MG63 (cell line): ENCODE data around the gene CATSPER3. TPM values are rescaled to one million over a fixed set of nuclear protein-coding genes. Genes with fewer than 3 reads are reported as not detected.

ENCODE experiments used
- DNase-seq: peaks from one replicate; pipeline ENCODE4 v3.0.0-alpha.2; 2020
- H3K27me3 ChIP-seq: fragments of 250-450 bp; sonication (Bioruptor Pico); 2 replicates; pipeline ENCODE4 v1.5.1; 2020; ENCODE audit warnings: mild to moderate bottlenecking, moderate library complexity
- H3K36me3 ChIP-seq: fragments of 250-450 bp; sonication (Bioruptor Pico); 2 replicates; pipeline ENCODE4 v1.5.1; 2020; ENCODE audit warnings: mild to moderate bottlenecking, moderate library complexity
- H3K4me3 ChIP-seq: fragments of 250-450 bp; sonication (Bioruptor Pico); 2 replicates; pipeline ENCODE4 v1.5.1; 2020; ENCODE audit warnings: mild to moderate bottlenecking, moderate library complexity
- H3K9me3 ChIP-seq: fragments of 250-450 bp; sonication (Bioruptor Pico); 2 replicates; pipeline ENCODE4 v1.5.1; 2020; ENCODE audit warnings: mild to moderate bottlenecking, moderate library complexity
- total RNA-seq: library from RNA; depleted of rRNA; stranded (reverse); fragments of >200 nt; shearing (Covaris generic); gene quantifications from 2 replicates; pipeline ENCODE4 v1.2.3, GENCODE V29; 2014; ENCODE audit warnings: low replicate concordance

The CATSPER3 gene
- total RNA-seq, 1 experiment from 2014 or later: 0.59 TPM

GRCh38 chr5:135040333-135041144 lies 72.8 kb downstream of the CATSPER3 start:
- DNase-seq: no peak
- Histone ChIP-seq H3K4me3 (no peak overlapping the region), H3K27me3 (no peaks in the 10 kb centered on the region), H3K9me3 (no peaks in the 10 kb centered on the region), H3K36me3 (peaks cover 2% of the 10 kb centered on the region)

DNA sequence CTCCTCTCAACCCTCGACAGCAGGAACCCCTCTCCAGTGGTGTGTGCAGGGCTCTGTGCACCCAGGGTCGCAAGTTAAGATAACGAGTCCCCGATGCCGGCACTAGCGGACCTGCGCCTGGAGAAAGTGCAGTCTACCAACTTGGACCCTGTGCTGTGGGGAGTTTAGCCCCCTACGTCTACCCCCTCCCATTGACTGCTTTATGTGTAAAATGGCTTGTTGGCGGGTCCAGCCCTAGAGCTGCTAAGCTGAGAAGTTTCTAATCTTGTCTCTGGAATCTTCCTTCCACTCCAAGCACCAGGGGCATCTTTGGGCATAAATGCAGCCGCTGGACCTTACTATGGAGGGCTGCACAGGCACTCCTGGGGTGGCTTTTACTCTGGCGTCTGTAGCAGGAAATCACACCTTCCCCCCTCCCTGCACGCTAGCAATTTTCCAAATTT lies 73.5 kb downstream of the CATSPER3 start:
- H3K27me3 ChIP-seq: no peaks in the 10 kb centered on the region

DNA sequence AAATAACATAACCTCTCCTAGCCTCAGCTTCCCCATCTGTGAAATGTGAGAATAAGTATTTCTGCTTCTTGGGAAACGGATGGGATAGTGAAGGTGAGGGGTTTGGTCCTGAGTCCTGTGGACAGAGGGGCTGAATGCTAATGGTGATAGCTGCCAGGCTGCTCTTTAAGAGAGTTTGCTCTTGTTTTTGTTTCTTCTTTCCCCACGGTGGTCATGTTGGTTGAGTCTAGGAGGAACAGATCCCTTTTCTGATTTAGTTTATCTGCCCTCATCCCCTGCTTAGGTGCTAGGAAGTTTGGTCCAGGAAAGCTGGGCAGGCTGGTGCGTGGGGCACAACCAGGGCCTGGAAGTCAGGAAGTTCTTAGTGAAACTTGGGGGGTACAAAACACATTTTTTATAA lies 74.0 kb downstream of the CATSPER3 start:
- DNase-seq: no peak
- Histone ChIP-seq H3K27me3 (no peaks in the 10 kb centered on the region), H3K4me3 (no peak overlapping the region), H3K9me3 (no peaks in the 10 kb centered on the region), H3K36me3 (no peaks in the 10 kb centered on the region; the same call in 1 of the 2 replicates)

More for the DNA sequence above, 73.5 kb downstream of the CATSPER3 start:
- H3K9me3 ChIP-seq: no peaks in the 10 kb centered on the region
- H3K4me3 ChIP-seq: no peak overlapping the region
- H3K36me3 ChIP-seq: peaks cover under 1% of the 10 kb centered on the region
- DNase-seq: no peak

DNA sequence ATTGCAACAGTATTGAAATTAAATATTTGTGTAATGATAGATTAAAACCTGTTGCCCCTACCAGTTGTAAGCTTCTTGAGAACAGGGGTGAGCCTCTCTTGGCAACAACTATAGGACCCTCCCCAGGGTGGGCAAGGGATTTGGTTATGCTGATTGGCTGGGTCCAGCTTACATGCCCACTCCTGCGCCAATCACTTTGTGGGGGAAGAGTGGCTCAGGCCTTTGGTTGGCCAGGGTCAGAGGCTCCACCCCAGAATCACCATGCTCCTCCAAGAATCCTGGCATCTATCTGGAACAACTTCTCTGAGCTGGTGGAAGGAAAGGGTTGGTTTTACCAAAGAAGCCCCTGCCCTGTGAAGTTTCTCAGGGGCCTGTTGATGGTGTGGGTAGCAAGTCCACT lies 74.9 kb downstream of the CATSPER3 start:
- no peaks in the 10 kb centered on the region; the same call in 1 of the 2 replicates for H3K36me3 ChIP-seq
- no peaks in the 10 kb centered on the region for H3K27me3 ChIP-seq
- H3K9me3 ChIP-seq: no peaks in the 10 kb centered on the region
- no peak for DNase-seq
- H3K4me3 ChIP-seq: no peak overlapping the region

GRCh38 chr5:135045488-135045887 lies 77.8 kb downstream of the CATSPER3 start:
- Histone ChIP-seq H3K27me3 (no peaks in the 10 kb centered on the region), H3K36me3 (no peaks in the 10 kb centered on the region; the same call in 1 of the 2 replicates), H3K4me3 (no peak overlapping the region), H3K9me3 (no peaks in the 10 kb centered on the region)
- DNase-seq: no peak

GRCh38 chr5:135046661-135047346 lies 79.1 kb downstream of the CATSPER3 start:
- DNase-seq: no peak
- no peaks in the 10 kb centered on the region for H3K27me3 ChIP-seq
- H3K9me3 ChIP-seq: no peaks in the 10 kb centered on the region
- no peaks in the 10 kb centered on the region; the same call in 1 of the 2 replicates for H3K36me3 ChIP-seq
- no peak overlapping the region for H3K4me3 ChIP-seq

DNA sequence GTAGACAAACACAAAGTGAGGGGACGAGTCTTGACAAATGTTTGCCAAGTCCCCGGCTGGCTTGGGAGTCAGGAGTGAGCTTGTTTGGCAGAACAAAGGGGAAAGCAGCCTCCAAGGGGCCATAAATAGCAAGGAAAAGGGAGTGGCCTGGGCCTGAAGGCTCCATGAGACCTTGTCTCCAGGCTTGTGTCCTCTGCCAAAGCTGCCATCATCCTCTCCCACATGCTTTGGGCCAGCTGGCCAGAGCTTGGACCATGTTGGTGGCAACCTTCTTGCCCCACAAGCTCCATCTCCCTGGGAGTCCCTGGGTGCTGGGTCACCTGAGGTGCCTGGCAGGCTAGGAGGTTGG lies 79.6 kb downstream of the CATSPER3 start:
- no peak for DNase-seq
- H3K27me3 ChIP-seq: no peaks in the 10 kb centered on the region
- no peak overlapping the region for H3K4me3 ChIP-seq
- no peaks in the 10 kb centered on the region; the same call in 1 of the 2 replicates for H3K36me3 ChIP-seq
- H3K9me3 ChIP-seq: no peaks in the 10 kb centered on the region

DNA sequence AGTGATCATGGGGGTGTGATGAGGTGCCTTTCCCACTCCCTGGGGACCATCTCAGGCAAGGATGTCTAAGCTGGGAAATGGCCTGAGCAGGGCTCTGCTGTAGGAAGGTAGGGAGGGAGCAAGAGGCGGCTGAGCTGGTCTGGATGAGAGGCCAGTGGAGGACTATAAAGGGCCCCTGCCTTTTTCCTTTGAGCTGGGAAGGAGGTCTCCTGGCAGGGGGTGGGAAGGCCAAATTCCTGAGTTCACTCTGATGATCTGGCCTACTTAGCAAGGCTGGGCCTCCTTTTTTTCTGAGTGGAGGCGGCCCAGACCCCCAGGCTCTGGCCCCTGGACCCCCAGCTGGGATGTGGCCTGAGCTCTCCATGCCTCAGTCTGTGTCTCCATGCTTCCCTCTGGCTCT lies 80.6 kb downstream of the CATSPER3 start:
- H3K36me3 ChIP-seq: no peaks in the 10 kb centered on the region; the same call in 1 of the 2 replicates
- no peak for DNase-seq
- H3K9me3 ChIP-seq: no peaks in the 10 kb centered on the region
- H3K4me3 ChIP-seq: no peak overlapping the region
- no peaks in the 10 kb centered on the region for H3K27me3 ChIP-seq

DNA sequence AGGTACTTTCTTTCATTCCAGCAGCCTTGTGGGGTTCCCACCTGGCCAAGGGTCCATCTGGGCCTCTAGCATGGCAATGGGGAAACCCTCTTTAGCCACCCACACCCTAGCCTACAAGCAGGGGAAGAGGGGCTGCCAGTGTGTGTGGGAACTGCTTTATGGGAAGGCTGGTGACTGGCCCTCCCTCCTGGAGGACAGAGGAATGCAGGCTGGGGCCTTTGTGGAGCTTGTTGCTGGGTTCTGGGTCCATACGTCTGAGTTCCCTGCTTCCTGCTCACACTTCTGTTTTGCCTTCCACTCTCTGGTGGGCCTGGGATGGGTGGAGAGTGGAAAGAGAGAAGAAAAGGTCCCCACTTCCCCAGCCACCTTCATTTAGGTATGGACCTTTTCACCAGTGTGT lies 81.2 kb downstream of the CATSPER3 start:
- Histone ChIP-seq H3K36me3 (no peaks in the 10 kb centered on the region; the same call in 1 of the 2 replicates), H3K27me3 (no peaks in the 10 kb centered on the region), H3K9me3 (no peaks in the 10 kb centered on the region), H3K4me3 (no peak overlapping the region)
- no peak for DNase-seq

DNA sequence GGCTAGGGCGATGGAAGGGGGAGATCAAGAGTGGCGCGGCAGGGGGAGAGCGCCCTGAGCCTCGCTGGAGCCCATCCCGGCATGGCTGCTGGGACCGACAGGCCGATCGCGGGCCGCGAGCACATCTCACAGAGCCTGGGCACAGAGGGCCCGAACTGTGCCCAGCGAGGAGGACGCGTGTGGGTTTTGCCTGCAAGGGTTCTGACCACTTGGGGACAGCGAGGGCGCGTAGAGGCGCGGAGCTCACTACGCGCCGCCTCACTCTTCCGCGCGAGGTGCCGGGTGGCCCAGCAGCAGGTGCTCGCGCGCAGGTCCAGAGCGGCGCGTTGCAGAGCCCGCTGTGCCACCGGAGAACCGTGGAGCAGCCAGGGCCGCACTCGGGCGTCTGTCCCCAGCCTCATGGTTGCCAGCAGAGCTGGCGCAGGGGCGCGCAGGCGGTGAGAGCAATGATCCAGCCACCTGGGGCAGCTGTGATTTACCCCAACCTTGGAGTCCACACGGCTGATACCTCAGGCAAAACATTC lies 82.6 kb downstream of the CATSPER3 start:
- H3K9me3 ChIP-seq: no peaks in the 10 kb centered on the region
- H3K27me3 ChIP-seq: no peaks in the 10 kb centered on the region
- no peak overlapping the region for H3K4me3 ChIP-seq
- H3K36me3 ChIP-seq: no peaks in the 10 kb centered on the region
- DNase-seq: no peak

GRCh38 chr5:135051399-135051798 lies 83.7 kb downstream of the CATSPER3 start:
- Histone ChIP-seq H3K4me3 (no peak overlapping the region), H3K9me3 (no peaks in the 10 kb centered on the region), H3K27me3 (no peaks in the 10 kb centered on the region), H3K36me3 (no peaks in the 10 kb centered on the region)
- no peak for DNase-seq

DNA sequence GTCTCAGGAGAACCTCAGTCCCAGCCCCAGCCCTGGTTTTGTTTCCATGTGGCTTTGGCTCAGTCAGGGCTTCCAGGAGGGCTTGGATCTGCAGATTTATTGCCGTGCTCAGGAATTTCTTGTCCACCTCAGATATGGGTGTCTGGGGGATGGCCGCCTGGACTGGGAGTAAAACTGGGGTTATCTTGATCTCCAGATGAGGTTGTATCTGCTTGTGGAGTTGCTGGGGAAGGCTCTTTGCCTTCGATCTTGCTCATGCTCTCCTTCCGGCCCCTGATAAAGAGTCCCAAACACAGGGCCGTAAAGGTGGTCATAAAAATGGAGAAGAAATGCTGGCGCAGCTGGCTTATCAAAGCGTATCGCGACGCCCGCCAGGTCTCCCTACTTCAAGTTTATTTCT lies 84.2 kb downstream of the CATSPER3 start:
- H3K4me3 ChIP-seq: no peak overlapping the region
- no peaks in the 10 kb centered on the region for H3K9me3 ChIP-seq
- DNase-seq: no peak
- no peaks in the 10 kb centered on the region for H3K27me3 ChIP-seq
- peaks cover 3% of the 10 kb centered on the region for H3K36me3 ChIP-seq

- H3K4me3 ChIP-seq: no peak overlapping the region
- H3K27me3 ChIP-seq: no peaks in the 10 kb centered on the region
- H3K9me3 ChIP-seq: no peaks in the 10 kb centered on the region
- peaks cover 4% of the 10 kb centered on the region for H3K36me3 ChIP-seq
- DNase-seq: no peak
Observed at GRCh38 chr5:135052511-135053145, 84.9 kb downstream of the CATSPER3 start.

DNA sequence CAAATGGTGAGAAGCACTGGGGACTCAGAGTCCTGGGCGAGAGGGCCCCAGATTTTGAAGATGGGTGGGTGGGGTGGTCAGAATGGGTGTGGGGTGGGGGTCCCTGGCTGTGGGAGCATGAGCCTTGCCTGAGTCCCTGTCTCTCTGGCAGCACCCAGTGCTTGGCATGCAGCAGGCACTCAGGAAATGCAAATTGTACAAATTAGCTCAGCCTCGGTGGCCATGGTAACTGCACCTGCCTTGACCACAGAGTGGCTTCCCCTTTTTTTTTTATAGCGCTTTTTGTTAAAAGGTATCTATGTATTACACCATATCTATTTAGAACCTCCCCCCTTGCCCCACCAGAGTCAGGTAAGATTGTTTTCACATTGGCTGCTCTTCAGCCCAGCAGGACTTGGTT lies 85.6 kb downstream of the CATSPER3 start:
- Histone ChIP-seq H3K27me3 (no peaks in the 10 kb centered on the region), H3K36me3 (peaks cover 4% of the 10 kb centered on the region), H3K4me3 (no peak overlapping the region), H3K9me3 (no peaks in the 10 kb centered on the region)
- no peak for DNase-seq

DNA sequence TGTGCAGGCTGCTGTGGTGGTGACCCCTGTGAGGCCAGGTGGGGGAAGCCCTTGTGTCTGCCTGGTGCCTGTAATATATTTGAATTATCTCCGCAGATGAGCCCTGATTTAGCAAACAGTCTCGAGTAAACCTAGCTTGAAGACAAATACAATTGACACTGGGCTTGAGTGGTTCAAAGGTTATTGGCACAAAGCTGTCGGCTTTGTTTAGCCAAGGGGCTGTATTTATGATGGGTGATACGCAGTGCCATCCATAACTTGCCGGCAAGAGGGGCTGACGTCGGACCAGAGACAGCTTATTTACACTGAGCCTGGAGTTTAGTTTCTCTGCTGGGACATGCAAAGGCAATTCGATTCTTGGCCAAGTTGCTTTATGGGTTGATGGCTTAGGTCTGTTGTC lies 86.3 kb downstream of the CATSPER3 start:
- Histone ChIP-seq H3K36me3 (peaks cover 4% of the 10 kb centered on the region), H3K9me3 (no peaks in the 10 kb centered on the region), H3K27me3 (no peaks in the 10 kb centered on the region), H3K4me3 (no peak overlapping the region)
- no peak for DNase-seq

DNA sequence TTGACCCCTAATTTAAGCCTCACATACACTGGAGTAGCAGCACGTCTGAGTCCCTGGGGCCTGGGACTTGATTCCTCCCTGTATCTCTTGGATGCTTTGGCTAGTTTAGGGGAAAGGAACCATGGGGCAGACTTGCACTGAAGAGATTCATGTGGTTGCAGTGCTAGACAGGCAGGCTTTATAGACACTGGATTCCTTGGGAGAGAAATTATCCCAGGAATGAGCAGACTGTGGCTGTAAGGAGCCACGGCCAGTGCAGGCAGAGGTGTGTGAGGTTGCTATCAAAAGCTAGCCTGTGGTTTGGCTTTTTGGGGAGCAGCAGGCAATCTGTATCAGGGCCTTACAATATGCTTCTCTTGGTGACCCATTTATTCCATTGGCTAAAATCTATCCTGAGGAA lies 86.8 kb downstream of the CATSPER3 start:
- no peak overlapping the region for H3K4me3 ChIP-seq
- peaks cover 4% of the 10 kb centered on the region for H3K36me3 ChIP-seq
- DNase-seq: no peak
- no peaks in the 10 kb centered on the region for H3K9me3 ChIP-seq
- H3K27me3 ChIP-seq: no peaks in the 10 kb centered on the region

- no peaks in the 10 kb centered on the region for H3K27me3 ChIP-seq
- H3K4me3 ChIP-seq: no peak overlapping the region
- H3K36me3 ChIP-seq: peaks cover 4% of the 10 kb centered on the region
- peak; percentile 88 for DNase-seq
- no peaks in the 10 kb centered on the region for H3K9me3 ChIP-seq
Observed at GRCh38 chr5:135055396-135055795, 87.7 kb downstream of the CATSPER3 start.
